Germinal center (tissue), 1 donor: ENCODE measurements around the gene BIRC7.
A peak's percentile ranks its signal among the peaks of the same experiment; 100 is the strongest.
"Not testable (repeated sequence)": the region's sequence is repeated elsewhere in the genome, so short reads cannot be mapped to it uniquely, and the experiment has no call there.

Experiments
- DNase-seq: peaks from one replicate; pipeline ENCODE4 v3.0.0; 2012; ENCODE audit warnings: mixed read lengths, low spot score

The BIRC7 gene

GRCh38 chr20:63248835-63249591 lies 13.3 kb downstream of the BIRC7 start:
- DNase-seq, result no peak

DNA sequence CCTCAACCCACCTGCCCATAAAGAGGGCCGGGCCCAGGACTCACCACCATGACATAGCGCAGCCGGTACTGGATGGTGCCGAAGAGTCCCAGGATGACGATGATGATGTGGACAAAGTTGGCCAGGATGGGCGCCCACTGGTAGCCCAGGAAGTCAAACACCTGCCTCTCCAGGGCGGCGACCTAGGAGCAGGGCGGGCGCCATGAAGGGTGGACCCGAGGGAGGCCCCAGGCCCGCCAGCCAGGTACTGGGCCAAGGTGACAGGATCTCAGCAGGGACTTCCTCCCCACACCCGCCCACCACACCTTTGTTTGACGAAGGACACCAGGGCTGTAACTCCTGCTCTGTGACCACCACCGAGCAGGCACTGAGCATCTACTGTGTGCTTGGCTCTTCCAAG lies 14.2 kb downstream of the BIRC7 start:
- DNase-seq, result no peak

GRCh38 chr20:63251350-63251749 lies 15.6 kb downstream of the BIRC7 start:
- not testable (repeated sequence) for DNase-seq

DNA sequence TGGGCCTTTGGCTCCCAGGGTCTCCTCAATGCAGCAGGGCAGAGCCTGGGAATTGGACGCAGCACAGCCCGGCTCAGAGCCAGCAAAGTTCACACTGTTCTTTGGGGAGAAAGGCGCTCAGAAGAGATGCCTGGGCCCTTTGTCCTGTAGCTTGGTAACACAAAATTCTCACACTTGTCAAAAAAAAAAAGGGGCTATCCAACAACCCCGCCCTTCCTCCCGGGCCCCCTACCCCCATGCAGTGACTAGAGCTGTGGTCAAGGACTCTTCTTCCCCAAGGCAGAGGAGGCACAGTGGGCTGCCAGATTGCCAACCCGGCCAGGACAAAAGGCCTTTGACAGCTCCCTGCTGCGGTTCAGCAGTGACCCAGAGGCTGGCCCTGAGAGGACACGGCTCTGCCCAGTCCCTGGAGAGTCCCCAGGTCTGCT lies 16.6 kb downstream of the BIRC7 start:
- no peak for DNase-seq

DNA sequence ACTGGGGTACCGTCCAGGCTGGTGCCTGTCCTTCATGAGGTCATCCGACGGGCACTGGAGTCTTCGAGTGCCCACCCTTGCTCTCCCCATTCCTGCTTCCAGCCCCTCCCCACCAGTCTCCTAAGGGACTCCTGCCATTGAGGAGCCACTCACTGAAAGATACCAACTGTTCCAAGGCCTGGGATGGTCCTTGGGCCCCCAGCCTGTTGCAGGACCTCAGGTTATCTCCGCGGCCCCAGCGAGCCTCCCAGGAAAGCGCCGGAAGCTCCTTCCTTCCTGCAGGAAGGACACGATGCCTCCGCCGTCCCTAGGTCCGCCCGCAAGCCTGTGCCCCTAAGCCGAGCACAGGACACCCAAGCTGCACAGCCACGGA lies 17.3 kb downstream of the BIRC7 start:
- DNase-seq, result no peak

- peak; percentile 26 for DNase-seq
These were observed 17.9 kb downstream of the BIRC7 start for GRCh38 chr20:63253438-63254231.

DNA sequence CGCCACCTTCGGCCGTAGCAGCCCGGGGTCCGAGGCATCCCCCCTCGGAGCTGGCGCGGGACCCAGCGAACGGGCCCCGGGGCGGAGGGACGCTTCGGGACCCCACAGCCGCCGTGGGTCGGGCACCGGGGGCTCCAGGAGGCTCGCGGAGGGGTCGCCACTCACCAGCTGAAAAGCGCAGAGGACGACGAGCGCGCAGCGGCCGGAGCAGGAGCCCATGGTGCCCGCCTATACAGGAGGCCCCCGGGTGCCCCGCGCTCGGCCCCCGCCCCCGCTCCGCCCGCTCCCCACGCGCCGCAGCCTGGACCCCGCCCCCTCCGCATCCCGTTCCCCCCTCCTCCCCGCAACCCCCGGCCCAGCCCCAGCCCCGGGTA lies 18.5 kb downstream of the BIRC7 start, which contains the start of gene NKAIN4:
Gene NKAIN4, minus strand, starts transcription at position 232 of the 374 bp plus-strand sequence. Its CDS starts 13 bp downstream, at position 219.
- DNase-seq, result no peak

DNA sequence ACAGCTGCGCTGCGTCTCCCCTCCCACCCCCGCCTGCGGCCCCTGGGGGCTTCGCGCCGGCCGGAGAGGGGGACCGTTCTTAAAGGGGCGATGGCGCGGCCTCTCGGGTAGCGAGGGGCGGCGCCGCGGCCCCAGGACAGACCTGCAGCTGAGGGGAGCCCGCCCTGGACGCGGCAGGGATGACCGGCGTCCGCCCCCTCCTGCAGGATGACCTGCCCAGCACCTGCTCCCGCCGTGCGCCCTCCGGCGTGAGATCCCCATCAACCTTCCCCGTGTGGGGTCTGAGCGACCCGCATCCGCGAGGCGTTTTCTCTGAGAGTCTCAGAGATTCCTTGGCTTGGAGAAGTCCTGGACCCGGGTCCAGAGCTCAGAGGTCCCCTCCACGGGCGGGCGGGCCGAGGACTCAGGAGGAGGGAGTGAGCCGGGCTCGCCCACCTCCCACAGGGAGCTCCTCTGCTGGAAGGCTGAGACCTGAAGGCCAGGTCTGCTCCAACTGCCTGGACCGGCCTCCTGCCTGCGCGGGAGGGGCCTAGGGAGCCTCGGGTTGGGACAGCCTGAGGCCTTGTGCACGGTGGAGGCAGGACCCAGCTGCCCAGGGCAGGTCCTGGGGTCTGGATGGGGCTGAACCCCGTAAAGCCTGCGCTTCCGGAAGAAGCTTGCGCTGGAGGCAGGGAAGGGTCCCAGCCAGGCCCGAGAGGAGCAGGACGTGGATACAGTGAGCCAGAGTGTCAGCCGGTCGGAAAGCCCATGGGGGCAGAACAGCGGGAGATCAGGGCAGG lies 19.1 kb downstream of the BIRC7 start:
- DNase-seq, result no peak

DNA sequence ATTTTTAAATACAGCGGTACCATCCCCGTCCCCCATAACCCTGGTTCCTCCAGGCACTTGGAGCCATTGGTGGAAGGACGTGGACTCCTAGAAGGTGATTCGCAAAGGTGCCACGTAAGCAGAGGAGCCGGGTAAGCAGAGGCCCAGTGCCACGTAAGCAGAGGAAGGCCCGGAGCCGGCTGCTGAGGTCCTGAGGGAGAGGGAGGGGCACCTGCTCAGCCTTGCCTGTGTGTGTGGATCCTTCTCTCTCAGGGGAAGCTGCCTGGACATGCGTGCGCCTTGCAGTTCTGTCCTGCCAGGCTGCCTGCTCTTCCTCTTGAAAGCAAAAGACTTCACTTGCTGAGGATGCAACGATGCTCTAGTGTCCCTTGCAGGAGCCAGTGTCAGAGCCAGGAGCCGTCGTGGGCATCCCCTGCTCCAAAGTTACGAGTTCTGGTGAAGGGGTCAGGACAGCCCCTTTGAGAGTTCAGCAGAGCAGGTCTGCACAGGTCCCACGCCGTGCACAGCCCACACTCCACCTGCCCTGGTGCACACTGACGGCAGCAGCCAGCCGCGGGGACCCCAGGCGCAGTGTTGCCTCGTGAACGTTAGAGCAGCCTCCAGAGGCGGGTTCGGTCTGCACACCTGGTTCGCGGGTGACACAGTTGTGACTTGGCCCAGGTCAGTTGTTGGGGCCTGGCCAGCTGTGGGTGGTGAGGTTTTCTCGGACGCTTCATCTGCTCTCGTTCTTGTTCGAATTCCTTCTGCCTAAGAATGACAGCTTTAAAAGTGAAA lies 20.4 kb downstream of the BIRC7 start:
- DNase-seq, result no peak

DNA sequence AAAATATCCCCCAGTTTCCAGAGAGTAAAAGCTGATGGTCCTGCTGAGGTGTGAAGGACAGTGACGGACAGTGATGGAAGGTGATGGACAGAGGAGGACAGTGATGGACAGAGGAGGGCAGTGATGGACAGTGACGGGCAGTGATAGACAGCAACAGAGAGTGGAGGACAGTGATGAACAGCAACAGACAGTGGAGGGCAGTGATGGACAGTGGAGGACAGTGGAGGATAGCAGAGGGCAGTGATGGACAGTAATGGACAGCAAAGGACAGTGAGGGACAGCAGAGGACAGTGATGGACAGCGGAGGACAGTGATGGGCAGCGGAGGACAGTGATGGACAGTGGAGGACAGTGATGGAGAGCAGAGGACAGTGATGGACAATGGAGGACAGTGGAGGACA lies 21.2 kb downstream of the BIRC7 start:
- no peak for DNase-seq

DNA sequence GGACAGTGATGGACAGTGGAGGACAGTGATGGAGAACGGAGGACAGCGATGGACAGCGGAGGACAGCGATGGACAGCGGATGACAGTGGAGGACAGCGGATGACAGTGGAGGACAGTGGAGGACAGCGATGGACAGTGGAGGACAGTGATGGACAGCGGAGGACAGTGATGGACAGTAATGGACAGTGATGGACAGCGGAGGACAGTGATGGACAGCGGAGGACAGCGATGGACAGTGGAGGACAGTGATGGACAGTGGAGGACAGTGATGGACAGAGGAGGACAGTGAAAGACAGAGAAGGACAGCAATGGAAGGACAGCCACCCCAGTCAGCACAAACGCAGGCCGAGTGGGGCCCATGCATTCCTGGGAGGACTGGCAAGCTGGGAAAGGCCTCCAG lies 21.9 kb downstream of the BIRC7 start:
- DNase-seq, result no peak

GRCh38 chr20:63258781-63259180 lies 23.1 kb downstream of the BIRC7 start:
- no peak for DNase-seq

DNA sequence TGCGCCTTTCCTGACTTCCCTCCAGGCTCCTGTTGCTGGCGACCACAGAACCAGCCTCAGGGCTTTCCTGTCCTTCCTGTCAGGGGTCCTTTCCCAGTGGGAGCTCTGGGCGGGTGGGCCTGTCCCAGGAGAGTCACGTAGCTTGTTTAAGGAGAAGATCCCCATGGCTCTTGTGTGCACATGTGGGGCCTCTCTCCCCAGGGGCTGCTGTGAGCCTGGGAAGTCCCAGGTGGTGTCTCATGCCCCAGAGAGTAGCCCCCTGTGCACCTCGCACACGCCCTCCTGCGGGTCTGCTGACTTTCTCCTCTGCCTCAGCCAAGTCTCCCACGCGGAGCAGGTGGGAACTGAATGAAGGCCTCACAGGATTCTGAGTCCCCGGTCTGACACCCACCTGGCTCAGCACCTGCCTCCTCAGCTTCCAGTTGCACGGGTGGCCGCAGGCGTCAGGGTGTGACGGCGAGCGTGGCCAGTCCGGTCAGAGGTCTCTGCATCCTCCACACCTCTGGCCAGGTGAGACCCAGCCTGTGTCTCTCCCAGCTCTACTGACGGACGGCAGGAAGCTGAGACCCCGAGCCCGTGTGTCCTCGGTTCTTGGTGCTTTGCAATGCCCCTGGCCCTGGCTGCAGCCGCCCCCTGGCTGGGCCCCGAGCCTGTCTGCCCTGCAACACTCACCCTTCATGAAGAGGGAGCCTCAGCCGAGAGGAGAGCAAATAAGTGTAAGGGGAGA lies 24.2 kb downstream of the BIRC7 start:
- DNase-seq, result no peak

- DNase-seq, result no peak
These were observed 24.8 kb downstream of the BIRC7 start for GRCh38 chr20:63260521-63260920.

- no peak for DNase-seq
These were observed 25.5 kb downstream of the BIRC7 start for GRCh38 chr20:63261060-63261794.

GRCh38 chr20:63261795-63262528 lies 26.3 kb downstream of the BIRC7 start:
- no peak for DNase-seq

DNA sequence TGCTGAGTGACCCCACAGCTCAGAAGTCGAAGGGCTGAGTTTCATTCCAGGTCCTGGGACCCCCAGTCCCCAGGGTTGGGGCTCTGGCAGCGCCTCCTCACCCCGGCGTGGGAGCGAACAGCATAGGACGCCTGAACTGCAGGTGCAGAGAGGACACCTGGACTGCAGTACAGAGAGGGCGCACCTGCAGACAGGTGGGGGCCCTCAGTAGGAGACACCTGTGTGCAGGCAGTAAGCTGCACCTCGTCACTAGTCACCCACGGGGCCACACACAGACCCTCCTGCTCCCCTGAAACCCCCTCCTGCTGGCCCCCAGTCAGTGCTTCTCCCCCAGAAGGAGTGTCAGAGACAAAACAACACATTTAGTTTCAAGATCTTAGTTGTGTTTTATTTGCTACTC lies 27.1 kb downstream of the BIRC7 start:
- no peak for DNase-seq

DNA sequence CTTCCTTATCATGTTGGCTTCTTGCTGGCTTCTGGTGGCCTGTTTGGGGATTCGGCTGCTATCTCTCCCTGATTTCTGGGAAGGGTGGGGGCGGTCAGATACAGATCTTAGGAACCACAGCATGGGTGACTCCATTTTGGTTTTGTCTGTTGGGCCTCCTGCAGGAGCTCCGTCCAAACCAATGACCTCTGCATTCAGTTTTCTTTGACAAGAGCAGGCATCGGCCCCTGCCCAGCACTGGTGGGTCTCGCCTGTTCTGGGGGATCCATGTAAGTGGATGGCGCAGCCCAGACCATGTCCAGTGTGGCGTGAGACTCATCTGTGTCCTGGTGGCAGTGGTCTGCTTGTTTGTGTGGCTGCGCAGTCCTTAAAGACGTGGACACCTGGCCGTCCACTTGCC lies 28.3 kb downstream of the BIRC7 start:
- no peak for DNase-seq

- DNase-seq, result no peak
These were observed 28.8 kb downstream of the BIRC7 start for GRCh38 chr20:63264519-63264918.
